Loucy (cell line): ENCODE measurements around the gene FCGR3B.
"Not testable (repeated sequence)": the region's sequence is repeated elsewhere in the genome, so short reads cannot be mapped to it uniquely, and the experiment has no call there.

Experiments used
- EZH2phosphoT487 ChIP-seq: fragments of 200-600 bp; IDR thresholded peaks from 2 replicates; pipeline ENCODE4 v1.6.1; 2018; ENCODE audit warnings: antibody characterized with exemption, mild to moderate bottlenecking, moderate library complexity, borderline replicate concordance
- TF ChIP-seq, protein P1 (sequence below): fragments of 200-600 bp; sonication (generic); conservative IDR thresholded peaks from 2 replicates; pipeline ENCODE4 v1.5.1; 2014; ENCODE audit warnings: mild to moderate bottlenecking, antibody characterized with exemption, low read length

GRCh38 chr1:161662684-161663339 lies 31.8 kb upstream of the FCGR3B start, which contains the start of gene FCGR2B:
- TF ChIP-seq, protein P1, sequence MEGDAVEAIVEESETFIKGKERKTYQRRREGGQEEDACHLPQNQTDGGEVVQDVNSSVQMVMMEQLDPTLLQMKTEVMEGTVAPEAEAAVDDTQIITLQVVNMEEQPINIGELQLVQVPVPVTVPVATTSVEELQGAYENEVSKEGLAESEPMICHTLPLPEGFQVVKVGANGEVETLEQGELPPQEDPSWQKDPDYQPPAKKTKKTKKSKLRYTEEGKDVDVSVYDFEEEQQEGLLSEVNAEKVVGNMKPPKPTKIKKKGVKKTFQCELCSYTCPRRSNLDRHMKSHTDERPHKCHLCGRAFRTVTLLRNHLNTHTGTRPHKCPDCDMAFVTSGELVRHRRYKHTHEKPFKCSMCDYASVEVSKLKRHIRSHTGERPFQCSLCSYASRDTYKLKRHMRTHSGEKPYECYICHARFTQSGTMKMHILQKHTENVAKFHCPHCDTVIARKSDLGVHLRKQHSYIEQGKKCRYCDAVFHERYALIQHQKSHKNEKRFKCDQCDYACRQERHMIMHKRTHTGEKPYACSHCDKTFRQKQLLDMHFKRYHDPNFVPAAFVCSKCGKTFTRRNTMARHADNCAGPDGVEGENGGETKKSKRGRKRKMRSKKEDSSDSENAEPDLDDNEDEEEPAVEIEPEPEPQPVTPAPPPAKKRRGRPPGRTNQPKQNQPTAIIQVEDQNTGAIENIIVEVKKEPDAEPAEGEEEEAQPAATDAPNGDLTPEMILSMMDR, result not testable (repeated sequence)
- not testable (repeated sequence) for TF ChIP-seq EZH2phosphoT487
